ENCODE measurements around the gene HDAC6.
"Not testable (repeated sequence)": the region's sequence is repeated elsewhere in the genome, so short reads cannot be mapped to it uniquely, and the experiment has no call there.

Gene HDAC6

GRCh38 chrX:48826876-48827653 lies 25.2 kb downstream of the HDAC6 start:
- no peak for DNase-seq

GRCh38 chrX:48827654-48827968 lies 25.7 kb downstream of the HDAC6 start:
- DNase-seq, result no peak

- no peak for DNase-seq
These were observed 27.3 kb downstream of the HDAC6 start for GRCh38 chrX:48829016-48829735.

- DNase-seq, result no peak
These were observed 29.5 kb downstream of the HDAC6 start for GRCh38 chrX:48831136-48831908.

GRCh38 chrX:48831909-48832291 lies 30.0 kb downstream of the HDAC6 start:
- no peak for DNase-seq

GRCh38 chrX:48833542-48834138 lies 31.8 kb downstream of the HDAC6 start:
- peak; percentile 1 for DNase-seq

- DNase-seq, result peak; percentile 2
These were observed 32.5 kb downstream of the HDAC6 start for GRCh38 chrX:48834383-48834709.

GRCh38 chrX:48835524-48836329 lies 33.9 kb downstream of the HDAC6 start, which contains the start of gene PCSK1N:
Gene PCSK1N (minus strand): TSS chrX:48835610. CDS start chrX:48835532, 78 bp downstream.
- DNase-seq, result peak; percentile 76

- DNase-seq, result no peak
These were observed 37.8 kb downstream of the HDAC6 start for GRCh38 chrX:48839686-48840085.

GRCh38 chrX:48848847-48849246 lies 47.0 kb downstream of the HDAC6 start:
- DNase-seq, result no peak

GRCh38 chrX:48852857-48853256 lies 51.0 kb downstream of the HDAC6 start:
- no peak for DNase-seq

GRCh38 chrX:48853494-48853893 lies 51.6 kb downstream of the HDAC6 start:
- not testable (repeated sequence) for DNase-seq

- DNase-seq, result not testable (repeated sequence)
These were observed 52.4 kb downstream of the HDAC6 start for GRCh38 chrX:48854121-48854804.

GRCh38 chrX:48854898-48855297 lies 53.0 kb downstream of the HDAC6 start:
- DNase-seq, result no peak

- DNase-seq, result no peak
These were observed 62.3 kb downstream of the HDAC6 start for GRCh38 chrX:48864210-48864609.

- DNase-seq, result not testable (repeated sequence)
These were observed 70.2 kb downstream of the HDAC6 start for GRCh38 chrX:48872017-48872416.

Data from NCI-H748 treated with DMSO at 0.1 percent for 48 hours (cell line).